BE2C (cell line): ENCODE data around the gene ABHD1.

Experiments
- DNase-seq: peaks from one replicate; pipeline ENCODE4 v3.0.0-alpha.2; 2020
- H3K27me3 ChIP-seq: fragments of 250-450 bp; sonication (Bioruptor Pico); 2 replicates; pipeline ENCODE4 v1.5.1; 2020; ENCODE audit warnings: mild to moderate bottlenecking
- H3K36me3 ChIP-seq: fragments of 250-450 bp; sonication (Bioruptor Pico); 2 replicates; pipeline ENCODE4 v1.5.1; 2020; ENCODE audit warnings: mild to moderate bottlenecking
- H3K4me1 ChIP-seq: fragments of 250-450 bp; sonication (Bioruptor Pico); 2 replicates; pipeline ENCODE4 v1.5.1; 2020
- H3K4me3 ChIP-seq: 2 replicates; pipeline ENCODE4 v1.5.1; 2011; ENCODE audit warnings: low read depth, low read length
- H3K9me3 ChIP-seq: fragments of 250-450 bp; sonication (Bioruptor Pico); 2 replicates; pipeline ENCODE4 v1.5.1; 2020
- TF ChIP-seq, protein P1 (sequence below): IDR thresholded peaks from 2 replicates; pipeline ENCODE4 v1.5.1; 2012; ENCODE audit warnings: mild to moderate bottlenecking, low read depth, low read length

Gene ABHD1

GRCh38 chr2:27133905-27134780 is 10.5 kb downstream of the ABHD1 start, which contains the start of gene PREB:
TSS of gene PREB (minus strand) at chr2:27134636. CDS start at chr2:27134421, 215 bp downstream.
- peak; percentile 99 for DNase-seq
- Histone ChIP-seq H3K4me1 (no peaks in the 10 kb centered on the region; the same call in 1 of the 2 replicates), H3K27me3 (no peaks in the 10 kb centered on the region), H3K4me3 (peak within 1 kb of the TSS; percentile 95), H3K9me3 (no peaks in the 10 kb centered on the region), H3K36me3 (peaks cover 24% of the 10 kb centered on the region)
- TF ChIP-seq, protein P1, sequence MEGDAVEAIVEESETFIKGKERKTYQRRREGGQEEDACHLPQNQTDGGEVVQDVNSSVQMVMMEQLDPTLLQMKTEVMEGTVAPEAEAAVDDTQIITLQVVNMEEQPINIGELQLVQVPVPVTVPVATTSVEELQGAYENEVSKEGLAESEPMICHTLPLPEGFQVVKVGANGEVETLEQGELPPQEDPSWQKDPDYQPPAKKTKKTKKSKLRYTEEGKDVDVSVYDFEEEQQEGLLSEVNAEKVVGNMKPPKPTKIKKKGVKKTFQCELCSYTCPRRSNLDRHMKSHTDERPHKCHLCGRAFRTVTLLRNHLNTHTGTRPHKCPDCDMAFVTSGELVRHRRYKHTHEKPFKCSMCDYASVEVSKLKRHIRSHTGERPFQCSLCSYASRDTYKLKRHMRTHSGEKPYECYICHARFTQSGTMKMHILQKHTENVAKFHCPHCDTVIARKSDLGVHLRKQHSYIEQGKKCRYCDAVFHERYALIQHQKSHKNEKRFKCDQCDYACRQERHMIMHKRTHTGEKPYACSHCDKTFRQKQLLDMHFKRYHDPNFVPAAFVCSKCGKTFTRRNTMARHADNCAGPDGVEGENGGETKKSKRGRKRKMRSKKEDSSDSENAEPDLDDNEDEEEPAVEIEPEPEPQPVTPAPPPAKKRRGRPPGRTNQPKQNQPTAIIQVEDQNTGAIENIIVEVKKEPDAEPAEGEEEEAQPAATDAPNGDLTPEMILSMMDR, result peak; percentile 48

GRCh38 chr2:27134781-27135477 is 11.3 kb downstream of the ABHD1 start:
- H3K4me1 ChIP-seq, result no peaks in the 10 kb centered on the region; the same call in 1 of the 2 replicates
- H3K27me3 ChIP-seq, result no peaks in the 10 kb centered on the region
- TF ChIP-seq, protein P1, result no peak
- peaks cover 24% of the 10 kb centered on the region for H3K36me3 ChIP-seq
- no peak for DNase-seq
- no peaks in the 10 kb centered on the region for H3K9me3 ChIP-seq
- H3K4me3 ChIP-seq, result peak overlapping the region; percentile 95

DNA sequence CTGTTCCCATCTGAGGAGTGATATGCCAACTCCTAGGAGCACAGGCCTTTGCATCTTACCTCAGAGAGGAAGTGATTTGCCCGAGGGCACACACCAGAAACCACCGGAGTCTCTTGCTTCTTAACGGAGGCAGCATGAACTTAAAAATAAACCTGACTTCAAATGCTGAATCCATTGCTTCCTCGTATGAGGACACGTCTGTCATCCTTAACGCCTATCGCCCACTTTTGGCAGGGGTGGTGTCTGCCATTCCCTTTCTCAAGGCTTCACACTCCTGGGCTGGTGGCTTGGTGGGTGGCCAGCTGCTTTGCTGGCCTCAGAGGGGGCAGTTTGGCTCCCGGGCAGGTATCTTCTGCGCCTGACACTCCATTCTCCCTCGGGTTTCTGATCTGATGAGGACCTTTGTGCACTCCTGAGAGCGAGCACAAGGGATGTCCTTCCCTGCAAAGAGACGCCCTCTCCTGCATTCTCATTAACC is 11.9 kb downstream of the ABHD1 start:
- Histone ChIP-seq H3K4me1 (no peaks in the 10 kb centered on the region; the same call in 1 of the 2 replicates), H3K27me3 (no peaks in the 10 kb centered on the region), H3K4me3 (no peak overlapping the region), H3K36me3 (peaks cover 23% of the 10 kb centered on the region), H3K9me3 (no peaks in the 10 kb centered on the region)
- no peak for DNase-seq
- TF ChIP-seq, protein P1, result no peak

DNA sequence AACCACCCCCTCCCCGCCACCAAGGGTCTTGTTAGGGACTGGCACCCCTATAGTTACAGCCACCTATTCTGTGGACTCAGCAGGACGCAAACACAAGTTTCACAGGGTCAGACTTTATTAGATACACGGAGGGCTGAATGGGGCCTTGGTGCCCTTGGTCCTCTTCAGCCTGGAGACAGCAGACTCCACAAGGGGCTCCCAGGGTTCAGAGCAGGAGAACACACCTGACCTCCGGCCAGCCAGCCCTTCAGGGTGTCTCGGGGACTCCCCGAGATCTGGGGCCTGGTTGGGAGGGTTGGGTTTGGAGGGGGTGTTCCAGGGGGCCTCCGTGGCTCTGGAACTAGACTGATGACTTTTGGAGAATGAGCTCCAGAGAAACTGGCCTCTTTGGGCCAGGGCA is 13.1 kb downstream of the ABHD1 start:
- H3K4me1 ChIP-seq, result no peaks in the 10 kb centered on the region; the same call in 1 of the 2 replicates
- DNase-seq, result no peak
- no peaks in the 10 kb centered on the region for H3K27me3 ChIP-seq
- no peaks in the 10 kb centered on the region for H3K9me3 ChIP-seq
- TF ChIP-seq, protein P1, result no peak
- no peak overlapping the region for H3K4me3 ChIP-seq
- peaks cover 10% of the 10 kb centered on the region for H3K36me3 ChIP-seq

- TF ChIP-seq, protein P1, result no peak
- H3K36me3 ChIP-seq, result peaks cover 6% of the 10 kb centered on the region; the same call in 1 of the 2 replicates
- no peak overlapping the region for H3K4me3 ChIP-seq
- DNase-seq, result no peak
- no peaks in the 10 kb centered on the region for H3K9me3 ChIP-seq
- no peaks in the 10 kb centered on the region for H3K27me3 ChIP-seq
- no peaks in the 10 kb centered on the region; the same call in 1 of the 2 replicates for H3K4me1 ChIP-seq
Observed at GRCh38 chr2:27137322-27137935, 13.8 kb downstream of the ABHD1 start.
